ENCODE results near the gene KMT5B. TPM values are rescaled to one million over a fixed set of nuclear protein-coding genes. Genes with fewer than 3 reads are reported as not detected.
A peak's percentile ranks its signal among the peaks of the same experiment; 100 is the strongest.

The KMT5B gene
- total and polyA plus RNA-seq, 2 of the 13 experiments (the other 11 are each of a cell fraction or from before 2014, with no cell fraction given), result 17.6 to 23.7 TPM

DNA sequence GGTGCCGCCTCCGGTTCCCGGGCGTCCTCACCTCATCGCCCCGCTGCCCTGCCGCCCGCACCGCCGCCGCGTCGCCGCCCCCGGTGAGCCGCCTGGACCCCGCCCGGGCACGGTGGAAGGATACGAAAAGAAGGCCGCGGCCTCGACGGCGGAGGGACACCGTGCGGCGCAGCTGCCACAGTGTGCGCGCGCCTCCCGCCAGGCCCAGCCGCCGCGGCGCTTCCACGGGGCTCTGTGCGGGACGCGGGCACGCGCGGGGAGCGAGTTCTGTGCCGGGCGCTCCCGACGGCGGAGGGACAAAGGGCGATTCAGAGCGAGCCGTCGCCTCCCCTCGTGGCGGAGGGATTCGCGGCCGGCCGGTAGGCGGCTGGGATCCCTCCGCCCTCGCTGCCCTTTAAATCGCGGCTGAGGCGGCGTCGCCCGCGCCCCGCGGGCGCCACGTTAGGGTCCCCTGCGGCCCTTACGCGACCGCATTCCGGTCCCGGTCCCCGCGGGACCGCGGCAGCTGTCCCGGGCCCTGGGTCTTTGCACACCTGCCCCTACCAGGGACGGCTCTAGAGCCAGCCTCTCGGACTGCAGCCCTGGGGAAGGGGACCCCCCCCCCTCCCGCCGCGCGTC is 568 bp upstream of the KMT5B start (continued):
- TF ChIP-seq ZNF121 (CRISPR knock-in tag; IDR thresholded peaks at IDR 0.05) (0 out of 2 replicates have a peak, but pooled peaks have one; percentile 34), RARA (CRISPR knock-in tag; IDR thresholded peaks at IDR 0.05) (0 out of 2 replicates have a peak, but pooled peaks have one; percentile 13), ZNF768 (CRISPR knock-in tag; IDR thresholded peaks at IDR 0.05) (peak; percentile 69; the same call in 1 of the 2 replicates), ETV6 (CRISPR knock-in tag; conservative IDR thresholded peaks at IDR 0.05) (peak; percentile 86), CCDC6 (CRISPR knock-in tag; IDR thresholded peaks at IDR 0.05) (no peak), RBFOX2 (IDR thresholded peaks at IDR 0.05; ENCODE audit: low read depth, low read length) (peak; percentile 98), ZNF737 (CRISPR knock-in tag; IDR thresholded peaks at IDR 0.05; ENCODE audit: borderline replicate concordance) (no peak), KLF6 (CRISPR knock-in tag; IDR thresholded peaks at IDR 0.05) (peak; percentile 77), SIX1 (CRISPR knock-in tag; IDR thresholded peaks at IDR 0.05; ENCODE audit: borderline replicate concordance) (no peak), HOXA3 (CRISPR knock-in tag; IDR thresholded peaks at IDR 0.05) (peak; percentile 98), ZNF616 (CRISPR knock-in tag; IDR thresholded peaks at IDR 0.05; ENCODE audit: low read depth) (no peak), ZNF549 (CRISPR knock-in tag; IDR thresholded peaks at IDR 0.05) (no peak), HES4 (CRISPR knock-in tag; IDR thresholded peaks at IDR 0.05; ENCODE audit: borderline replicate concordance) (peak; percentile 73), POLR2A (IDR thresholded peaks at IDR 0.05; ENCODE audit: insufficient read depth in 1 of 2, low read depth in 2 of 2, low read length in 2 of 2) (peak; percentile 97), ZNF775 (CRISPR knock-in tag; IDR thresholded peaks at IDR 0.05; ENCODE audit: borderline replicate concordance) (no peak)
- TF ChIP-seq, protein P1, sequence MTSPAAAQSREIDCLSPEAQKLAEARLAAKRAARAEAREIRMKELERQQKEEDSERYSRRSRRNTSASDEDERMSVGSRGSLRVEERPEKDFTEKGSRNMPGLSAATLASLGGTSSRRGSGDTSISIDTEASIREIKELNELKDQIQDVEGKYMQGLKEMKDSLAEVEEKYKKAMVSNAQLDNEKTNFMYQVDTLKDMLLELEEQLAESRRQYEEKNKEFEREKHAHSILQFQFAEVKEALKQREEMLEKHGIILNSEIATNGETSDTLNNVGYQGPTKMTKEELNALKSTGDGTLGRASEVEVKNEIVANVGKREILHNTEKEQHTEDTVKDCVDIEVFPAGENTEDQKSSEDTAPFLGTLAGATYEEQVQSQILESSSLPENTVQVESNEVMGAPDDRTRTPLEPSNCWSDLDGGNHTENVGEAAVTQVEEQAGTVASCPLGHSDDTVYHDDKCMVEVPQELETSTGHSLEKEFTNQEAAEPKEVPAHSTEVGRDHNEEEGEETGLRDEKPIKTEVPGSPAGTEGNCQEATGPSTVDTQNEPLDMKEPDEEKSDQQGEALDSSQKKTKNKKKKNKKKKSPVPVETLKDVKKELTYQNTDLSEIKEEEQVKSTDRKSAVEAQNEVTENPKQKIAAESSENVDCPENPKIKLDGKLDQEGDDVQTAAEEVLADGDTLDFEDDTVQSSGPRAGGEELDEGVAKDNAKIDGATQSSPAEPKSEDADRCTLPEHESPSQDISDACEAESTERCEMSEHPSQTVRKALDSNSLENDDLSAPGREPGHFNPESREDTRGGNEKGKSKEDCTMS (CRISPR knock-in tag; conservative IDR thresholded peaks at IDR 0.05), result no peak
- TF ChIP-seq, protein P2, sequence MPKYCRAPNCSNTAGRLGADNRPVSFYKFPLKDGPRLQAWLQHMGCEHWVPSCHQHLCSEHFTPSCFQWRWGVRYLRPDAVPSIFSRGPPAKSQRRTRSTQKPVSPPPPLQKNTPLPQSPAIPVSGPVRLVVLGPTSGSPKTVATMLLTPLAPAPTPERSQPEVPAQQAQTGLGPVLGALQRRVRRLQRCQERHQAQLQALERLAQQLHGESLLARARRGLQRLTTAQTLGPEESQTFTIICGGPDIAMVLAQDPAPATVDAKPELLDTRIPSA (CRISPR knock-in tag; IDR thresholded peaks at IDR 0.05; ENCODE audit: borderline replicate concordance), result 0 out of 2 replicates have a peak, but pooled peaks have one; percentile 80
- TF ChIP-seq, protein P3, sequence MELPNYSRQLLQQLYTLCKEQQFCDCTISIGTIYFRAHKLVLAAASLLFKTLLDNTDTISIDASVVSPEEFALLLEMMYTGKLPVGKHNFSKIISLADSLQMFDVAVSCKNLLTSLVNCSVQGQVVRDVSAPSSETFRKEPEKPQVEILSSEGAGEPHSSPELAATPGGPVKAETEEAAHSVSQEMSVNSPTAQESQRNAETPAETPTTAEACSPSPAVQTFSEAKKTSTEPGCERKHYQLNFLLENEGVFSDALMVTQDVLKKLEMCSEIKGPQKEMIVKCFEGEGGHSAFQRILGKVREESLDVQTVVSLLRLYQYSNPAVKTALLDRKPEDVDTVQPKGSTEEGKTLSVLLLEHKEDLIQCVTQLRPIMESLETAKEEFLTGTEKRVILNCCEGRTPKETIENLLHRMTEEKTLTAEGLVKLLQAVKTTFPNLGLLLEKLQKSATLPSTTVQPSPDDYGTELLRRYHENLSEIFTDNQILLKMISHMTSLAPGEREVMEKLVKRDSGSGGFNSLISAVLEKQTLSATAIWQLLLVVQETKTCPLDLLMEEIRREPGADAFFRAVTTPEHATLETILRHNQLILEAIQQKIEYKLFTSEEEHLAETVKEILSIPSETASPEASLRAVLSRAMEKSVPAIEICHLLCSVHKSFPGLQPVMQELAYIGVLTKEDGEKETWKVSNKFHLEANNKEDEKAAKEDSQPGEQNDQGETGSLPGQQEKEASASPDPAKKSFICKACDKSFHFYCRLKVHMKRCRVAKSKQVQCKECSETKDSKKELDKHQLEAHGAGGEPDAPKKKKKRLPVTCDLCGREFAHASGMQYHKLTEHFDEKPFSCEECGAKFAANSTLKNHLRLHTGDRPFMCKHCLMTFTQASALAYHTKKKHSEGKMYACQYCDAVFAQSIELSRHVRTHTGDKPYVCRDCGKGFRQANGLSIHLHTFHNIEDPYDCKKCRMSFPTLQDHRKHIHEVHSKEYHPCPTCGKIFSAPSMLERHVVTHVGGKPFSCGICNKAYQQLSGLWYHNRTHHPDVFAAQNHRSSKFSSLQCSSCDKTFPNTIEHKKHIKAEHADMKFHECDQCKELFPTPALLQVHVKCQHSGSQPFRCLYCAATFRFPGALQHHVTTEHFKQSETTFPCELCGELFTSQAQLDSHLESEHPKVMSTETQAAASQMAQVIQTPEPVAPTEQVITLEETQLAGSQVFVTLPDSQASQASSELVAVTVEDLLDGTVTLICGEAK (IDR thresholded peaks at IDR 0.05), result no peak
- TF ChIP-seq, protein P3 (CRISPR knock-in tag; IDR thresholded peaks at IDR 0.05), result peak; percentile 77

Measured in HepG2 (cell line).